HCT116 (cell line): ENCODE results near the gene TRHDE. TPM values are rescaled to one million over a fixed set of nuclear protein-coding genes. Genes with fewer than 3 reads are reported as not detected.

ENCODE experiments used
- ATAC-seq: fragments of 200-7000 bp; cut with Tn5 transposase; 2 replicates; pipeline ENCODE4 v1.9.1; 2020; ENCODE audit warnings: mild to moderate bottlenecking, moderate library complexity
- BruUV-seq: library from RNA; stranded (reverse); fragments of 400-500 nt; replicated peaks from 2 replicates; lab custom pipeline; 2021; lab: Mats Ljungman, UMichigan
- CTCF ChIA-PET: fragments of 300-600 bp; sonication (Branson Sonifier 250); formaldehyde crosslinking; loops from one replicate; lab custom pipeline; 2021; ENCODE audit warnings: antibody characterized with exemption; lab: Charles Lee
- POLR2A ChIA-PET: fragments of 300-600, 350-600 bp; sonication (Branson Sonifier 250); formaldehyde crosslinking; loops from one replicate; lab custom pipeline; 2021; ENCODE audit warnings: antibody characterized with exemption; lab: Charles Lee
- RAD21 ChIA-PET, 2 experiments: fragments of 300-600 bp; sonication (Branson Sonifier 250); formaldehyde crosslinking; loops; one replicate each; lab custom pipeline; 2023; ENCODE audit warnings: low total read pairs in 2 of 2; ENCODE audit not compliant: uncharacterized antibody in 2 of 2, unreplicated experiment in 2 of 2, low non-redundant PET in 1 of 2; lab: Charles Lee
- DNase-seq: peaks from one replicate; pipeline ENCODE4 v3.0.0-alpha.2; 2010; ENCODE audit warnings: low read depth, low spot score
- H2AFZ ChIP-seq: fragments of 200-600 bp; shearing (Covaris generic), sonication (generic); 2 replicates; pipeline ENCODE4 v1.6.1; 2017; ENCODE audit warnings: low read depth, mixed run types, mixed read lengths, antibody characterized with exemption, low read length; ENCODE audit not compliant: poor library complexity, severe bottlenecking
- H3K27ac ChIP-seq: 2 replicates; pipeline ENCODE4 v1.5.1; 2012; ENCODE audit warnings: low read depth, low read length
- H3K27me3 ChIP-seq: fragments of 200-600 bp; sonication (generic); 2 replicates; pipeline ENCODE4 v1.6.1; 2016; ENCODE audit warnings: mixed run types, low read length, mixed read lengths; ENCODE audit not compliant: insufficient read depth
- H3K36me3 ChIP-seq, 2 experiments: fragments of 200-500 bp in 1 of 2; fragments of 200-600 bp in 1 of 2; sonication (Bioruptor generic) in 1 of 2; sonication (generic) in 1 of 2; 2 replicates each; pipeline versions ENCODE4 v1.5.1 to v1.6.1; 2014 to 2016; ENCODE audit warnings: low read length in 2 of 2, inconsistent platforms in 1 of 2, mixed read lengths in 1 of 2, mixed run types in 1 of 2; ENCODE audit not compliant: insufficient read depth in 2 of 2, control insufficient read depth in 1 of 2
- H3K4me1 ChIP-seq, 2 experiments: fragments of 200-600 bp in 1 of 2; sonication (generic) in 1 of 2; 2 replicates each; pipeline versions ENCODE4 v1.5.1 to v1.6.1; 2012 to 2017; ENCODE audit warnings: low read length in 2 of 2, inconsistent platforms in 1 of 2, mild to moderate bottlenecking in 1 of 2, mixed read lengths in 1 of 2, mixed run types in 1 of 2, moderate library complexity in 1 of 2; ENCODE audit not compliant: insufficient read depth in 2 of 2, control insufficient read depth in 1 of 2
- H3K4me2 ChIP-seq: fragments of 200-600 bp; sonication (generic); 2 replicates; pipeline ENCODE4 v1.6.1; 2017; ENCODE audit warnings: mixed run types, low read length, mixed read lengths
- H3K4me3 ChIP-seq, 2 experiments: fragments of 200-600 bp in 1 of 2; sonication (generic) in 1 of 2; replicated peaks in 1 of 2; 2 replicates each; pipeline ENCODE4 v1.5.1; 2011 to 2016; ENCODE audit warnings: low read length in 2 of 2, control low read depth in 1 of 2, low read depth in 1 of 2, mild to moderate bottlenecking in 1 of 2, mixed read lengths in 1 of 2, mixed run types in 1 of 2
- H3K79me2 ChIP-seq: fragments of 200-600 bp; sonication (generic); 2 replicates; pipeline ENCODE4 v1.6.1; 2017; ENCODE audit warnings: mild to moderate bottlenecking, mixed run types, low read length, moderate library complexity, mixed read lengths; ENCODE audit not compliant: insufficient read depth
- H3K9ac ChIP-seq: fragments of 200-600 bp; sonication (generic); 2 replicates; pipeline ENCODE4 v1.6.1; 2016; ENCODE audit warnings: low read length, mixed read lengths
- H3K9me2 ChIP-seq: fragments of 200-600 bp; sonication (generic), shearing (Covaris generic); 2 replicates; pipeline ENCODE4 v1.6.1; 2017; ENCODE audit warnings: mixed run types, mild to moderate bottlenecking, moderate library complexity; ENCODE audit not compliant: insufficient read depth
- H3K9me3 ChIP-seq, 2 experiments: fragments of 200-500 bp in 1 of 2; fragments of 200-600 bp in 1 of 2; sonication (Bioruptor generic) in 1 of 2; sonication (generic) in 1 of 2; 2 replicates each; pipeline ENCODE4 v1.6.1; 2014 to 2017; ENCODE audit warnings: low read length in 2 of 2, mixed read lengths in 2 of 2, inconsistent platforms in 1 of 2, low read depth in 1 of 2, mild to moderate bottlenecking in 1 of 2, mixed run types in 1 of 2, moderate library complexity in 1 of 2; ENCODE audit not compliant: control insufficient read depth in 1 of 2, insufficient read depth in 1 of 2
- H4K20me1 ChIP-seq: fragments of 200-600 bp; sonication (generic), shearing (Covaris generic); 2 replicates; pipeline ENCODE4 v1.6.1; 2017; ENCODE audit warnings: mixed run types, mild to moderate bottlenecking, moderate library complexity; ENCODE audit not compliant: insufficient read depth
- CBX3 ChIP-seq: IDR thresholded peaks from 2 replicates; pipeline ENCODE4 v1.6.1; 2012; ENCODE audit warnings: low read depth
- CEBPB ChIP-seq: IDR thresholded peaks from 2 replicates; pipeline ENCODE4 v1.6.1; 2012; ENCODE audit warnings: low read depth
- CTCF ChIP-seq, 3 experiments: fragments of 200-600 bp in 1 of 3; sonication (generic) in 1 of 3; IDR thresholded peaks in 2 of 3; conservative IDR thresholded peaks in 1 of 3; 2 replicates each; pipeline ENCODE4 v1.5.1; 2012 to 2017; ENCODE audit warnings: low read depth in 2 of 3, low read length in 2 of 3, antibody characterized with exemption in 1 of 3, borderline replicate concordance in 1 of 3, control low read depth in 1 of 3, mild to moderate bottlenecking in 1 of 3, mixed read lengths in 1 of 3, mixed run types in 1 of 3, moderate library complexity in 1 of 3; ENCODE audit not compliant: insufficient read depth in 1 of 3
- EGR1 ChIP-seq: IDR thresholded peaks from 2 replicates; pipeline ENCODE4 v1.6.1; 2012; ENCODE audit warnings: low read depth
- ELF1 ChIP-seq: IDR thresholded peaks from 2 replicates; pipeline ENCODE4 v1.6.1; 2012; ENCODE audit warnings: low read depth, borderline replicate concordance
- EZH2 ChIP-seq: fragments of 200-600 bp; sonication (generic); IDR thresholded peaks from 2 replicates; pipeline ENCODE4 v1.6.1; 2017; ENCODE audit warnings: antibody characterized with exemption, mixed run types
- EZH2phosphoT487 ChIP-seq: fragments of 200-600 bp; IDR thresholded peaks from 2 replicates; pipeline ENCODE4 v1.6.1; 2018; ENCODE audit warnings: antibody characterized with exemption, borderline replicate concordance
- MAX ChIP-seq: IDR thresholded peaks from 2 replicates; pipeline ENCODE4 v1.6.1; 2012
- POLR2AphosphoS5 ChIP-seq: IDR thresholded peaks from 2 replicates; pipeline ENCODE4 v1.6.1; 2011; ENCODE audit warnings: mild to moderate bottlenecking, low read depth, low read length, moderate library complexity
- REST ChIP-seq: IDR thresholded peaks from 2 replicates; pipeline ENCODE4 v1.6.1; 2012; ENCODE audit warnings: low read depth
- SIN3A ChIP-seq: IDR thresholded peaks from 2 replicates; pipeline ENCODE4 v1.6.1; 2012; ENCODE audit warnings: low read depth
- SP1 ChIP-seq: IDR thresholded peaks from 2 replicates; pipeline ENCODE4 v1.6.1; 2012; ENCODE audit warnings: low read depth
- SRF ChIP-seq: IDR thresholded peaks from 2 replicates; pipeline ENCODE4 v1.6.1; 2012; ENCODE audit warnings: low read depth
- TCF7L2 ChIP-seq: IDR thresholded peaks from 2 replicates; pipeline ENCODE4 v1.7.0; 2011; ENCODE audit warnings: borderline replicate concordance, inconsistent platforms; ENCODE audit not compliant: insufficient read depth, insufficient read length; ENCODE audit errors: extremely low read depth
- ZBTB33 ChIP-seq: IDR thresholded peaks from 2 replicates; pipeline ENCODE4 v1.6.1; 2011; ENCODE audit warnings: mild to moderate bottlenecking, low read length, moderate library complexity; ENCODE audit not compliant: insufficient replicate concordance; ENCODE audit errors: extremely low read depth
- ZFX ChIP-seq: fragments of 450-650 bp; IDR thresholded peaks from 2 replicates; pipeline ENCODE4 v1.6.1; 2017
- intact Hi-C: fragments of 100-400 bp; cut with micrococcal nuclease; formaldehyde crosslinking; loops from 2 replicates; pipeline ENCODE4 v1.10.0; 2022
- total RNA-seq: library from RNA; stranded (reverse); gene quantifications from one replicate; pipeline ENCODE4 v1.2.1, GENCODE V29; 2021; ENCODE audit not compliant: unreplicated experiment

Gene TRHDE
- total RNA-seq, 1 experiment from 2014 or later, result 2.9 TPM

- no peaks in the 10 kb centered on the region for H3K9me2 ChIP-seq
- no peak overlapping the region for H2AFZ ChIP-seq
- no peak for DNase-seq
- H3K79me2 ChIP-seq, result no peaks in the 10 kb centered on the region
- intact Hi-C loops, result no loop called here
- BruUV-seq, result no TSS peak
- no peaks in the 10 kb centered on the region for H3K4me1 ChIP-seq
- no peak for ATAC-seq
- TF ChIP-seq EZH2 (no peak), ZBTB33 (no peak), ZFX (no peak), EGR1 (no peak), MAX (no peak), POLR2AphosphoS5 (no peak), REST (no peak), SRF (no peak), SP1 (no peak), CTCF (IDR thresholded peaks at IDR 0.05 in 2 of 3, conservative IDR thresholded peaks at IDR 0.05 in 1 of 3; ENCODE audit: borderline replicate concordance in 1 of 3, insufficient read depth in 1 of 3, low read depth in 2 of 3, low read length in 2 of 3) (no peak), TCF7L2 (no peak), EZH2phosphoT487 (no peak), SIN3A (no peak), CEBPB (no peak), ELF1 (no peak), CBX3 (no peak)
- H3K4me2 ChIP-seq, result no peak overlapping the region
- no peak overlapping the region for H3K4me3 ChIP-seq
- H3K36me3 ChIP-seq, result no peaks in the 10 kb centered on the region
- no peaks in the 10 kb centered on the region for H3K27me3 ChIP-seq
- no peaks in the 10 kb centered on the region for H4K20me1 ChIP-seq
- H3K27ac ChIP-seq, result no peak overlapping the region
- ChIA-PET CTCF (no interaction called here), RAD21 (no interaction called here), POLR2A (no interaction called here)
- H3K9me3 ChIP-seq, result no peaks in the 10 kb centered on the region
- H3K9ac ChIP-seq, result no peak overlapping the region
These were observed 230.4 kb downstream of the TRHDE start for GRCh38 chr12:72502546-72502945.
